SIG-M5 treated with dmso at 0.1 percent for 504 hours (cell line): ENCODE measurements around the gene RIPOR3.
"Not testable (repeated sequence)": the region's sequence is repeated elsewhere in the genome, so short reads cannot be mapped to it uniquely, and the experiment has no call there.

ENCODE experiments used
- DNase-seq: peaks from one replicate; lab custom pipeline; 2025; ENCODE audit not compliant: unreplicated experiment; lab: John Stamatoyannopoulos, UW

Gene RIPOR3

GRCh38 chr20:50724851-50725723 is 33.7 kb upstream of the RIPOR3 start:
- DNase-seq: peak; percentile 73

- no peak for DNase-seq
These were observed 32.9 kb upstream of the RIPOR3 start for GRCh38 chr20:50724112-50724725.

GRCh38 chr20:50723672-50724071 is 32.3 kb upstream of the RIPOR3 start:
- no peak for DNase-seq

- DNase-seq: no peak
These were observed 31.2 kb upstream of the RIPOR3 start for GRCh38 chr20:50722424-50723155.

GRCh38 chr20:50721881-50722281 is 30.5 kb upstream of the RIPOR3 start:
- no peak for DNase-seq

GRCh38 chr20:50720582-50720981 is 29.2 kb upstream of the RIPOR3 start:
- DNase-seq: no peak

- DNase-seq: no peak
These were observed 28.7 kb upstream of the RIPOR3 start for GRCh38 chr20:50720026-50720425.

- DNase-seq: no peak
These were observed 28.0 kb upstream of the RIPOR3 start for GRCh38 chr20:50719328-50719727.

GRCh38 chr20:50717974-50718761 is 26.8 kb upstream of the RIPOR3 start:
- DNase-seq: peak; percentile 86

- DNase-seq: no peak
These were observed 26.0 kb upstream of the RIPOR3 start for GRCh38 chr20:50717312-50717711.

- no peak for DNase-seq
These were observed 25.2 kb upstream of the RIPOR3 start for GRCh38 chr20:50716518-50716917.

- peak; percentile 57 for DNase-seq
These were observed 24.4 kb upstream of the RIPOR3 start for GRCh38 chr20:50715694-50716093.

- not testable (repeated sequence) for DNase-seq
These were observed 23.1 kb upstream of the RIPOR3 start for GRCh38 chr20:50714426-50714825.

- peak; percentile 82 for DNase-seq
These were observed 22.3 kb upstream of the RIPOR3 start for GRCh38 chr20:50713657-50714101.

- DNase-seq: no peak
These were observed 21.7 kb upstream of the RIPOR3 start for GRCh38 chr20:50712771-50713656.

- peak; percentile 98 for DNase-seq
These were observed 19.9 kb upstream of the RIPOR3 start for GRCh38 chr20:50711113-50711825.

- DNase-seq: peak; percentile 84
These were observed 19.2 kb upstream of the RIPOR3 start for GRCh38 chr20:50710492-50711063.

- DNase-seq: no peak
These were observed 18.3 kb upstream of the RIPOR3 start for GRCh38 chr20:50709636-50709973.
